Body of pancreas (tissue), 4 donors: ENCODE results near the gene LENG9. TPM values are rescaled to one million over a fixed set of nuclear protein-coding genes. Genes with fewer than 3 reads are reported as not detected.

Source experiments
- ATAC-seq: fragments of 150-250 bp; one replicate; pipeline ENCODE4 v1.9.1; 2016
- DNase-seq, 4 donors: peaks; one replicate each; pipeline ENCODE4 v3.0.0-alpha.2; 2019
- H3K27ac ChIP-seq, 4 donors: fragments of 200-600 bp; sonication (generic); 1 replicate in 3 of 4; 2 replicates in 1 of 4; pipeline versions ENCODE4 v1.5.1 to v1.6.1; 2016 to 2019; ENCODE audit warnings: mild to moderate bottlenecking in 1 of 4, mixed read lengths in 1 of 4, moderate library complexity in 1 of 4
- H3K27me3 ChIP-seq, 2 donors: fragments of 200-600 bp; sonication (generic); one replicate each; pipeline ENCODE4 v1.6.0; 2016; ENCODE audit warnings: mild to moderate bottlenecking in 1 of 2
- H3K36me3 ChIP-seq, 2 donors: fragments of 200-600 bp; sonication (generic); replicated peaks in 1 of 2; 2 replicates each; pipeline ENCODE4 v1.5.1; 2016; ENCODE audit warnings: low read depth in 2 of 2; ENCODE audit not compliant: insufficient read depth in 1 of 2
- H3K4me1 ChIP-seq: fragments of 200-600 bp; sonication (generic); one replicate; pipeline ENCODE4 v1.6.0; 2016
- H3K4me3 ChIP-seq, 2 donors: fragments of 200-600 bp; sonication (generic); 1 replicate in 1 of 2; 2 replicates in 1 of 2; pipeline ENCODE4 v1.5.1; 2016 to 2019
- H3K9me3 ChIP-seq, 3 donors: fragments of 200-600 bp; sonication (generic); 1 replicate in 2 of 3; 2 replicates in 1 of 3; pipeline ENCODE4 v1.5.1; 2016
- CTCF ChIP-seq, 7 experiments: fragments of 450-650 bp in 4 of 7; fragments of 200-600 bp in 3 of 7; sonication (generic) in 3 of 7; IDR thresholded peaks; one replicate each; pipeline ENCODE4 v1.5.1; 2016 to 2019; ENCODE audit warnings: antibody characterized with exemption in 7 of 7
- POLR2A ChIP-seq, 3 donors: fragments of 450-650 bp; IDR thresholded peaks; one replicate each; pipeline ENCODE4 v1.6.1; 2016; ENCODE audit warnings: antibody characterized with exemption in 3 of 3, mild to moderate bottlenecking in 2 of 3
- WGBS, 2 donors: methylation state at CpG; one replicate each; pipeline ENCODE4 v1.1.5; 2017; 5-methylcytosine and 5-hydroxymethylcytosine counted together
- intact Hi-C: fragments of 100-400 bp; cut with DNase I; formaldehyde crosslinking; loops from one replicate; pipeline ENCODE4 v1.15.1; 2023
- total RNA-seq, 2 donors: library from RNA; depleted of rRNA; stranded (reverse); fragments of >200 nt; gene quantifications; one replicate each; pipeline ENCODE4 v1.1.0, GENCODE V29; 2016

Gene LENG9
- total RNA-seq, 2 donors from 2014 or later: 21.8 to 25.7 TPM

DNA sequence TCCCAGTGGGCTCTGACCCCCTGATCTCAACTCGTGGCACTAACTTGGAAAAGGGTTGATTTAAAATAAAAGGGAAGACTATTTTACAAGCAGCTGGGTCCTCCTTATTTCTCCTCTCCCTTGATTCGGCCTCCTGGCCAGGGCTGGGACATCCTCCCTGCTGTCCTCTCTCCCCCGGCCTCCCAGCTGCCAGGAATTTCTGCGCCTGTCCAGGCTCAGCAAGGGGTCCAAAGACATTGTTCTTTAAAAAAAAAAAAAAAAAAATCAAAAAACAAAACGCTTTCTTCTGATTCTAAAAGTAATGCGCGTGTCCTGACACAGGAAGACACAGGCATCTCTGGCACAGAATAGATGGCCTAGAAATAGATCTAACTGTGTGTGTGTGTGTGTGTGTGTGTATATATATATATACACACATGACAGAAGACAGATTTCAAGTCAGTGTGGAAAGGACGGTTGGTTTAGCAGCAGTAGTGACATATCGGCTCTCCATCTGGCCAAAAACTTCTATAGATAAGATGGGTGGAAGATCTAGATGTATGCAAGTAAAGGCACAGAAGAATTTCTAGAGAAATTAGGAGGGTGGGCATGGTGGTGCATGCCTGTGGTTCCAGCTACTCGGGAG is 26.8 kb downstream of the LENG9 start:
- intact Hi-C loops: no loop called here
- no peak for ATAC-seq
- WGBS, 2 donors: 75 to 79% methylated on average over 10 of the region's 10 CpGs
- no peaks in the 10 kb centered on the region for H3K27me3 ChIP-seq
- peaks cover 64% of the 10 kb centered on the region for H3K4me1 ChIP-seq
- H3K27ac ChIP-seq: peak overlapping the region in 2 of 4 donors; percentile 15 to 29
- TF ChIP-seq POLR2A (IDR thresholded peaks at IDR 0.05) (no peak), CTCF (IDR thresholded peaks at IDR 0.05) (no peak)
- no peaks in the 10 kb centered on the region for H3K36me3 ChIP-seq
- DNase-seq: no peak
- H3K9me3 ChIP-seq: no peaks in the 10 kb centered on the region
- no peak overlapping the region for H3K4me3 ChIP-seq

GRCh38 chr19:54436031-54436523 is 27.5 kb downstream of the LENG9 start:
- Histone ChIP-seq H3K36me3 (no peaks in the 10 kb centered on the region), H3K9me3 (no peaks in the 10 kb centered on the region), H3K27ac (peak overlapping the region in 2 of 4 donors; percentile 15 to 29), H3K4me1 (peaks cover 70% of the 10 kb centered on the region), H3K4me3 (no peak overlapping the region), H3K27me3 (no peaks in the 10 kb centered on the region)
- TF ChIP-seq CTCF (IDR thresholded peaks at IDR 0.05) (no peak), POLR2A (IDR thresholded peaks at IDR 0.05) (no peak)
- WGBS, 2 donors: 59 to 75% methylated on average over 9 to 10 of the region's 15 CpGs
- ATAC-seq (no peak), DNase-seq (no peak)
- intact Hi-C loops: no loop called here

GRCh38 chr19:54435551-54436016 is 28.0 kb downstream of the LENG9 start:
- DNase-seq: no peak
- Histone ChIP-seq H3K27me3 (no peaks in the 10 kb centered on the region), H3K9me3 (no peaks in the 10 kb centered on the region), H3K4me3 (no peak overlapping the region), H3K4me1 (peaks cover 75% of the 10 kb centered on the region), H3K27ac (no peak overlapping the region), H3K36me3 (no peaks in the 10 kb centered on the region)
- 73 to 74% methylated on average over 8 to 15 of the region's 16 CpGs for WGBS, 2 donors
- intact Hi-C loops: no loop called here
- TF ChIP-seq CTCF (IDR thresholded peaks at IDR 0.05) (no peak), POLR2A (IDR thresholded peaks at IDR 0.05) (no peak)
- ATAC-seq: no peak

DNA sequence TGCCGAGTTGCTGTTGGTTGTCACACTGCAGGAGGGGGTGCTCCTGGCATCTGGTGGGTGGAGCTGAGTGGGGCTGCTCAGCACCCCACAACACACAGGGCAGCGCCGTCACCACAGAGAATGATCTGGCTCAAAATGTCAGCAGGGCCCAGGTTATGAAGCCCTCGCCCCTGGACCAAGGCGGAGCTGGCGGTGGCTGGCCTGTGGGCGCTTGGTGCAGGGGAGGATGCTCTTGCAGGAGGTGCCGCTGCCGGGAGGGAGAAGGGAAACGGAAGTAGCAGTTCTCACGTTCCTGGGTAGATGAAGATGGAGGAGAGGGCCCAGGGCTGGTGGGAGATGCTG is 28.7 kb downstream of the LENG9 start:
- Histone ChIP-seq H3K4me1 (peaks cover 77% of the 10 kb centered on the region), H3K27ac (peak overlapping the region; percentile 12 to 60 (median 37)), H3K36me3 (no peaks in the 10 kb centered on the region), H3K27me3 (no peaks in the 10 kb centered on the region), H3K9me3 (no peaks in the 10 kb centered on the region), H3K4me3 (no peak overlapping the region)
- ATAC-seq: no peak
- intact Hi-C loops: no loop called here
- no peak for DNase-seq
- no peak for TF ChIP-seq CTCF (IDR thresholded peaks at IDR 0.05)
- TF ChIP-seq POLR2A (IDR thresholded peaks at IDR 0.05): no peak
- 63 to 70% methylated on average over 8 to 11 of the region's 11 CpGs for WGBS, 2 donors
